PFSK-1 (cell line): ENCODE results near the gene CEP85L.

Source experiments
- FOXP2 ChIP-seq: optimal IDR thresholded peaks from 2 replicates; pipeline ENCODE3; 2011; ENCODE audit warnings: borderline replicate concordance, control low read depth, inconsistent platforms; ENCODE audit not compliant: insufficient read depth; ENCODE audit errors: extremely low read length, extremely low read depth
- POLR2AphosphoS5 ChIP-seq: IDR thresholded peaks from 2 replicates; pipeline ENCODE4 v1.6.1; 2012; ENCODE audit warnings: low read depth, mild to moderate bottlenecking, control low read depth, low read length, moderate library complexity
- SIN3A ChIP-seq: IDR thresholded peaks from 2 replicates; pipeline ENCODE4 v1.6.1; 2012; ENCODE audit warnings: mild to moderate bottlenecking, low read length, moderate library complexity, borderline replicate concordance; ENCODE audit not compliant: insufficient read depth
- TAF1 ChIP-seq: IDR thresholded peaks from 2 replicates; pipeline ENCODE4 v1.6.1; 2012; ENCODE audit warnings: low read length, control low read depth, borderline replicate concordance; ENCODE audit not compliant: insufficient read depth
- TF ChIP-seq, protein P1 (sequence below), 2 experiments: IDR thresholded peaks; 2 replicates each; pipeline versions ENCODE4 v1.6.1 to v1.8.0; 2011 to 2012; ENCODE audit warnings: low read depth in 2 of 2, low read length in 2 of 2, control low read depth in 1 of 2, inconsistent platforms in 1 of 2, mild to moderate bottlenecking in 1 of 2, moderate library complexity in 1 of 2; ENCODE audit not compliant: insufficient read depth in 1 of 2

CEP85L gene

GRCh38 chr6:118627724-118628123, 23.7 kb downstream of the CEP85L start:
- TF ChIP-seq SIN3A (no peak), TAF1 (no peak), FOXP2 (no peak), POLR2AphosphoS5 (no peak)
- TF ChIP-seq, protein P1, sequence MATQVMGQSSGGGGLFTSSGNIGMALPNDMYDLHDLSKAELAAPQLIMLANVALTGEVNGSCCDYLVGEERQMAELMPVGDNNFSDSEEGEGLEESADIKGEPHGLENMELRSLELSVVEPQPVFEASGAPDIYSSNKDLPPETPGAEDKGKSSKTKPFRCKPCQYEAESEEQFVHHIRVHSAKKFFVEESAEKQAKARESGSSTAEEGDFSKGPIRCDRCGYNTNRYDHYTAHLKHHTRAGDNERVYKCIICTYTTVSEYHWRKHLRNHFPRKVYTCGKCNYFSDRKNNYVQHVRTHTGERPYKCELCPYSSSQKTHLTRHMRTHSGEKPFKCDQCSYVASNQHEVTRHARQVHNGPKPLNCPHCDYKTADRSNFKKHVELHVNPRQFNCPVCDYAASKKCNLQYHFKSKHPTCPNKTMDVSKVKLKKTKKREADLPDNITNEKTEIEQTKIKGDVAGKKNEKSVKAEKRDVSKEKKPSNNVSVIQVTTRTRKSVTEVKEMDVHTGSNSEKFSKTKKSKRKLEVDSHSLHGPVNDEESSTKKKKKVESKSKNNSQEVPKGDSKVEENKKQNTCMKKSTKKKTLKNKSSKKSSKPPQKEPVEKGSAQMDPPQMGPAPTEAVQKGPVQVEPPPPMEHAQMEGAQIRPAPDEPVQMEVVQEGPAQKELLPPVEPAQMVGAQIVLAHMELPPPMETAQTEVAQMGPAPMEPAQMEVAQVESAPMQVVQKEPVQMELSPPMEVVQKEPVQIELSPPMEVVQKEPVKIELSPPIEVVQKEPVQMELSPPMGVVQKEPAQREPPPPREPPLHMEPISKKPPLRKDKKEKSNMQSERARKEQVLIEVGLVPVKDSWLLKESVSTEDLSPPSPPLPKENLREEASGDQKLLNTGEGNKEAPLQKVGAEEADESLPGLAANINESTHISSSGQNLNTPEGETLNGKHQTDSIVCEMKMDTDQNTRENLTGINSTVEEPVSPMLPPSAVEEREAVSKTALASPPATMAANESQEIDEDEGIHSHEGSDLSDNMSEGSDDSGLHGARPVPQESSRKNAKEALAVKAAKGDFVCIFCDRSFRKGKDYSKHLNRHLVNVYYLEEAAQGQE (IDR thresholded peaks at IDR 0.05; ENCODE audit: insufficient read depth in 1 of 2, low read depth in 2 of 2, low read length in 2 of 2), result no peak

DNA sequence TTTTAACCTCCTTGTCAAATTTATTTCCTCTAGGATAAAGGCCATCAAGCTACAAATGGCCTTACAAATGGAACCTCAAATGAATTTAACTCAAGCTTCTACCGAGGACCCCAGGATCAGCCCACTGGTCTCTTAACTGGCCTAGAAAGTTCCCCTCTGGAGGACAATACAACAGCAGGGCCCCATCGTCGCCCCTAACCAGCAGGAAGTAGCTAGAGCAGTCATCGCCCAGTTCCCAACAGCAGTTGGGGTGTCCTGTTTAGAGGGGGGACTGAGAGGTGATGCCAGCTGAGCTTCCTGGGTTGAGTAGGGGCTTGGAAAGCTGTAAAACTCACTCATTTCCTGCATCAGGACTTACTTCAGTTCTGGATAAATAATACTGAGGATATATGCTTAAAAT, 25.6 kb downstream of the CEP85L start:
- TF ChIP-seq POLR2AphosphoS5 (no peak), SIN3A (no peak), TAF1 (no peak)
- TF ChIP-seq, protein P1 (IDR thresholded peaks at IDR 0.05; ENCODE audit: insufficient read depth in 1 of 2, low read depth in 2 of 2, low read length in 2 of 2), result no peak

- TF ChIP-seq, protein P1 (IDR thresholded peaks at IDR 0.05; ENCODE audit: insufficient read depth in 1 of 2, low read depth in 2 of 2, low read length in 2 of 2), result no peak
- TF ChIP-seq POLR2AphosphoS5, result no peak
- TF ChIP-seq SIN3A, result no peak
- TF ChIP-seq TAF1, result no peak
Observed at GRCh38 chr6:118621799-118622470, 29.5 kb downstream of the CEP85L start.

DNA sequence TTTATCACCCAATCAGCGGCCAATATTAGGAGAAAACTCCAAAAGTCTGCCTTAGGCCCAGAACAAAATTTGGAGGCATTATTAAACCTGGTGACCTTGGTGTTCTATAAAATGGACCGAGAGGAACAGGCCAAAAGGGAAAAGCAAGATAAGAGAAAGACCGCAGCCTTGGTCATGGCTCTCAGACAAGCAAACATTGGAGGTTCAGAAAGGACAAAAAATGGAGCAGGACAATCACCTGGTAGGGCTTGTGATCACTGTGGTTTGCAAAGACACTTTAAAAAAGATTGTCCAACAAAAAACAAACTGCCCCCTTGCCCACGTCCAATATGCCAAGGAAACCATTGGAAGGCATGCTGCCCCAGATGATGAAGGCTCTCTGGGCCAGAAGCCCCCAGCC, 31.2 kb downstream of the CEP85L start:
- TF ChIP-seq, protein P1 (IDR thresholded peaks at IDR 0.05; ENCODE audit: insufficient read depth in 1 of 2, low read depth in 2 of 2, low read length in 2 of 2), result no peak
- TF ChIP-seq TAF1, result no peak
- TF ChIP-seq POLR2AphosphoS5, result no peak
- no peak for TF ChIP-seq SIN3A
- TF ChIP-seq FOXP2, result no peak

DNA sequence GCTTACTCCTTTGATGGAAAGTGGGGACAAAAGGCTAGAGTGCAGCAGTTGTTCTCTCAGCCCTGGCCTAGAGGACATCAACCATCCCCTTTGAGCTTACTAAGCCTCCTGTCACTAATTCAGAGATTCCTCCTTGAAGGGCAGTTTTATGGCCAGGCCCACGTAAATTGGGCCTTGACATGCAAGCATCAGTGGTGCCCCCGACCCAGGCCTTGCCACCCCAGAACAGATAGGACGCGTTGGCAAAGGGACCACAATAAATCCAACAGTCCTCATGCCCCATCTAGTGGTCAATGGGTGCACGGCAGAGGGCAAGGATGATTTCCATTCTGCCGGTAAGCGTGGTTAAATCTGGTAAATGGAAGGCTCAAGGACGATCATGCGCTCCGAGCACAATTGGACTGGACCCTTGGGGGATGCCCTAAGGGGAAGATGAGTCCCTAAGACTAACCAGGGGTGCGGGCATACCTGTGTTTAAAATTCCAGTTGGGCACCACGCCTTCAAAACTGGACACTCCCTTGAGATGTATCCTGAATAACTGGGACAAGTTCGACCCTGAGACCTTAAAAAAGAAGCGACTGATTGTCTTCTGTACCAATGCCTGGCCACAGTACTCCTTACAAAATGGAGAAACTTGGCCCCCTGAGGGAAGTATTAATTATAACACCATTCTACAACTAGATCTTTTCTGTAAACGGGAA, 32.6 kb downstream of the CEP85L start:
- TF ChIP-seq SIN3A (no peak), FOXP2 (no peak), TAF1 (no peak), POLR2AphosphoS5 (no peak)
- TF ChIP-seq, protein P1 (IDR thresholded peaks at IDR 0.05; ENCODE audit: insufficient read depth in 1 of 2, low read depth in 2 of 2, low read length in 2 of 2), result no peak
